HG03280 (cell line): Measurements from ENCODE around the gene LRRC2.

Experiments
- ATAC-seq: cut with Tn5 transposase; IDR thresholded peaks from one replicate; pipeline ENCODE4 v1.9.1; 2021; ENCODE audit warnings: mild to moderate bottlenecking, moderate library complexity; ENCODE audit not compliant: unreplicated experiment

LRRC2 gene

GRCh38 chr3:46482632-46483350 is 83.3 kb downstream of the LRRC2 start:
- ATAC-seq = no peak

- no peak for ATAC-seq
These were observed 84.5 kb downstream of the LRRC2 start for GRCh38 chr3:46481636-46482035.

- no peak for ATAC-seq
These were observed 85.5 kb downstream of the LRRC2 start for GRCh38 chr3:46480491-46481195.

- no peak for ATAC-seq
These were observed 86.4 kb downstream of the LRRC2 start for GRCh38 chr3:46479696-46480095.

GRCh38 chr3:46479021-46479420 is 87.1 kb downstream of the LRRC2 start:
- ATAC-seq = no peak

GRCh38 chr3:46478341-46478740 is 87.8 kb downstream of the LRRC2 start:
- ATAC-seq = no peak

- ATAC-seq = no peak
These were observed 88.3 kb downstream of the LRRC2 start for GRCh38 chr3:46477756-46478155.

GRCh38 chr3:46477145-46477544 is 89.0 kb downstream of the LRRC2 start:
- ATAC-seq = no peak

- no peak for ATAC-seq
These were observed 93.4 kb downstream of the LRRC2 start for GRCh38 chr3:46472736-46473135.

- no peak for ATAC-seq
These were observed 94.7 kb downstream of the LRRC2 start for GRCh38 chr3:46471371-46471914.

- ATAC-seq = no peak
These were observed 95.3 kb downstream of the LRRC2 start for GRCh38 chr3:46470831-46471230.

GRCh38 chr3:46469680-46470357 is 96.3 kb downstream of the LRRC2 start:
- ATAC-seq = no peak

- no peak for ATAC-seq
These were observed 97.1 kb downstream of the LRRC2 start for GRCh38 chr3:46468753-46469600.

GRCh38 chr3:46467562-46467961 is 98.5 kb downstream of the LRRC2 start:
- no peak for ATAC-seq

GRCh38 chr3:46466871-46467403 is 99.2 kb downstream of the LRRC2 start:
- ATAC-seq = no peak

GRCh38 chr3:46466273-46466672 is 99.8 kb downstream of the LRRC2 start:
- no peak for ATAC-seq
